CD4-positive, alpha-beta T cell (primary cell): ENCODE results near the gene RPGRIP1L. TPM values are rescaled to one million over a fixed set of nuclear protein-coding genes. Genes with fewer than 3 reads are reported as not detected.

ENCODE experiments used
- ATAC-seq: fragments of 200-7000 bp; cut with Tn5 transposase; one replicate; pipeline ENCODE4 v1.10.0; 2022; ENCODE audit warnings: mild to moderate bottlenecking; ENCODE audit not compliant: poor library complexity
- CTCF ChIA-PET: fragments of 350-600 bp; sonication (Branson Sonifier 250); formaldehyde crosslinking; loops from one replicate; lab custom pipeline; 2021; ENCODE audit warnings: antibody characterized with exemption, inconsistent platforms; lab: Charles Lee
- POLR2A ChIA-PET: fragments of 350-600 bp; sonication (Branson Sonifier 250); formaldehyde crosslinking; loops from one replicate; lab custom pipeline; 2021; ENCODE audit warnings: antibody characterized with exemption, inconsistent platforms; lab: Charles Lee
- DNase-seq, 14 experiments: peaks; one replicate each; pipeline ENCODE4 v3.0.0-alpha.2; 2013 to 2020; ENCODE audit warnings: mixed read lengths in 2 of 14
- H3K27ac ChIP-seq, 2 donors: one replicate each; pipeline versions ENCODE4 v1.5.1 to v1.7.0; 2013; ENCODE audit warnings: low read length in 2 of 2, low read depth in 1 of 2, mild to moderate bottlenecking in 1 of 2
- H3K27me3 ChIP-seq, 2 experiments: 1 replicate in 1 of 2; 2 replicates in 1 of 2; pipeline versions ENCODE4 v1.6.1 to v1.7.0; 2013; ENCODE audit warnings: low read length in 2 of 2, control low read depth in 1 of 2, mild to moderate bottlenecking in 1 of 2, moderate library complexity in 1 of 2; ENCODE audit not compliant: insufficient read depth in 2 of 2, control insufficient read depth in 1 of 2
- H3K36me3 ChIP-seq: one replicate; pipeline ENCODE4 v1.6.1; 2013; ENCODE audit warnings: low read length, control low read depth; ENCODE audit not compliant: insufficient read depth
- H3K4me1 ChIP-seq: one replicate; pipeline ENCODE4 v1.6.1; 2013; ENCODE audit warnings: low read length, control low read depth; ENCODE audit not compliant: insufficient read depth
- H3K4me3 ChIP-seq: one replicate; pipeline ENCODE4 v1.5.1; 2013; ENCODE audit warnings: mild to moderate bottlenecking, low read length, moderate library complexity
- H3K9me3 ChIP-seq, 2 experiments: 1 replicate in 1 of 2; 2 replicates in 1 of 2; pipeline versions ENCODE4 v1.6.1 to v1.7.0; 2013; ENCODE audit warnings: low read length in 2 of 2, mild to moderate bottlenecking in 2 of 2, control low read depth in 1 of 2, moderate library complexity in 1 of 2; ENCODE audit not compliant: control insufficient read depth in 1 of 2, insufficient read depth in 1 of 2
- H3K27ac Mint-ChIP-seq: one replicate; pipeline ENCODE4 v1.8.0; 2020; ENCODE audit warnings: mixed read lengths
- H3K27me3 Mint-ChIP-seq: one replicate; pipeline ENCODE4 v1.8.0; 2021; ENCODE audit warnings: mixed read lengths
- H3K36me3 Mint-ChIP-seq: one replicate; pipeline ENCODE4 v1.8.0; 2021; ENCODE audit warnings: low read depth, mixed read lengths
- H3K4me1 Mint-ChIP-seq: one replicate; pipeline ENCODE4 v1.8.0; 2021; ENCODE audit warnings: low read depth, mixed read lengths
- H3K4me3 Mint-ChIP-seq: one replicate; pipeline ENCODE4 v1.8.0; 2020; ENCODE audit warnings: mild to moderate bottlenecking, mixed read lengths
- H3K9me3 Mint-ChIP-seq: one replicate; pipeline ENCODE4 v1.8.0; 2020; ENCODE audit warnings: mixed read lengths
- intact Hi-C, 2 experiments: fragments of 100-400 bp; cut with DNase I in 1 of 2; cut with micrococcal nuclease in 1 of 2; formaldehyde crosslinking; loops; one replicate each; pipeline versions ENCODE4 v1.15.1 to v1.9.0; 2023 to 2025; cut with DNase I, micrococcal nuclease
- polyA plus RNA-seq, 2 donors: library from polyadenylated mRNA; unstranded; fragments of 120-200 nt; gene quantifications; one replicate each; pipeline ENCODE4 v1.2.1, GENCODE V29; 2013
- total RNA-seq, 174 experiments: library from RNA in 2 of 174; stranded (reverse) in 2 of 174; gene quantifications; one replicate each; pipeline ENCODE4 v1.2.3 and lab custom pipeline; 2021 to 2026
- TF ChIP-seq, protein P1 (sequence below): fragments of 200-600 bp; IDR thresholded peaks from one replicate; pipeline ENCODE4 v1.8.0; 2022; ENCODE audit warnings: antibody characterized with exemption, mild to moderate bottlenecking

The RPGRIP1L gene
- total RNA-seq (1 to 10 TPM; 2.4 to 2.5 TPM), total RNA-seq (lab: John Stamatoyannopoulos, UW) (3.6 to 26.3 (median 10.8) reads per million in 172 experiments)
- 2.5 TPM for polyA plus RNA-seq (2013, experiment 1 of 2)
- polyA plus RNA-seq (2013, experiment 2 of 2) = 2.6 TPM

- Mint-ChIP-seq H3K36me3 (peaks cover 14% of the 10 kb centered on the region), H3K4me3 (peak within 1 kb of the TSS; percentile 97), H3K27me3 (no peaks in the 10 kb centered on the region), H3K4me1 (peaks cover 37% of the 10 kb centered on the region), H3K27ac (peak within 1 kb of the TSS; percentile 86), H3K9me3 (no peaks in the 10 kb centered on the region)
- DNase-seq = peak; percentile 90 to 99 (median 93)
- Histone ChIP-seq H3K36me3 (no peaks in the 10 kb centered on the region), H3K27me3 (no peaks in the 10 kb centered on the region), H3K4me3 (peak within 1 kb of the TSS; percentile 87), H3K27ac (peak within 1 kb of the TSS; percentile 53 to 63), H3K4me1 (peaks cover 14% of the 10 kb centered on the region), H3K9me3 (no peaks in the 10 kb centered on the region)
- ChIA-PET CTCF (interaction anchor here (0.9 to 3.5 kb wide), 3 partner anchors 14 to 188 kb away, joined by 3 to 8 read pairs (median 5); no protein-coding TSS in a partner anchor), POLR2A (interaction anchor here (0.7 to 1.7 kb wide), 10 partner anchors 13 to 574 kb away, joined by 3 to 9 read pairs (median 5); partner anchors contain the start of gene AKTIP)
- ATAC-seq = peak; percentile 89
- intact Hi-C loops = loop anchor here (5.0 to 10.0 kb wide), 5 partner anchors 189 to 577 kb away; partner anchors contain the start of gene RBL2 (in 1 of the 2)
- TF ChIP-seq, protein P1, sequence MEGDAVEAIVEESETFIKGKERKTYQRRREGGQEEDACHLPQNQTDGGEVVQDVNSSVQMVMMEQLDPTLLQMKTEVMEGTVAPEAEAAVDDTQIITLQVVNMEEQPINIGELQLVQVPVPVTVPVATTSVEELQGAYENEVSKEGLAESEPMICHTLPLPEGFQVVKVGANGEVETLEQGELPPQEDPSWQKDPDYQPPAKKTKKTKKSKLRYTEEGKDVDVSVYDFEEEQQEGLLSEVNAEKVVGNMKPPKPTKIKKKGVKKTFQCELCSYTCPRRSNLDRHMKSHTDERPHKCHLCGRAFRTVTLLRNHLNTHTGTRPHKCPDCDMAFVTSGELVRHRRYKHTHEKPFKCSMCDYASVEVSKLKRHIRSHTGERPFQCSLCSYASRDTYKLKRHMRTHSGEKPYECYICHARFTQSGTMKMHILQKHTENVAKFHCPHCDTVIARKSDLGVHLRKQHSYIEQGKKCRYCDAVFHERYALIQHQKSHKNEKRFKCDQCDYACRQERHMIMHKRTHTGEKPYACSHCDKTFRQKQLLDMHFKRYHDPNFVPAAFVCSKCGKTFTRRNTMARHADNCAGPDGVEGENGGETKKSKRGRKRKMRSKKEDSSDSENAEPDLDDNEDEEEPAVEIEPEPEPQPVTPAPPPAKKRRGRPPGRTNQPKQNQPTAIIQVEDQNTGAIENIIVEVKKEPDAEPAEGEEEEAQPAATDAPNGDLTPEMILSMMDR = no peak
These were observed at the start of gene RPGRIP1L, which contains the start of gene FTO for GRCh38 chr16:53703590-53704444. TSS of gene RPGRIP1L (minus strand) at chr16:53703859. CDS start at chr16:53700723, 3,136 bp downstream. TSS of gene FTO (plus strand) at chr16:53704156.

DNA sequence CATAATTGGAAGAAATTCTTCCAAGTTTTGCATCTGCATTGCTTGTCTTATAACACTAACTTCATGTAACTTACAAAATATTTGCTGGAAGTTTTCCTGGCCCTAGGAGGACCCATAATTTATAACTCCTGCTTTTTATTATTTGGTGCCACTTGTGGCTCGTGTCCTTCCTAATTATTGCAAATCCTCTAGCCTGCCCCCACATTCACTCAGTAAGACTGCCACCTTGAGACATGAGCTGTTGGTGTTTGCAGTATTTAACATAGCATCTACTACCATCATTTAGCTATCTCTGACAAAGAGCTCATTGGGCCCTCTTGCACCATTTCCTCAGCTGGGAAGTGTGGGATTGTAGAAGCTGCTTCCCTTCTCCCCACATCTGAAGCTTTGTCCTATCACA is 49.8 kb upstream of the RPGRIP1L start:
- H3K36me3 Mint-ChIP-seq = no peaks in the 10 kb centered on the region
- TF ChIP-seq, protein P1 = no peak
- intact Hi-C loops = no loop called here
- Histone ChIP-seq H3K36me3 (no peaks in the 10 kb centered on the region), H3K27ac (no peak overlapping the region), H3K9me3 (peaks cover 0 to 3% of the 10 kb centered on the region in 2 experiments), H3K4me3 (no peak overlapping the region), H3K4me1 (no peaks in the 10 kb centered on the region), H3K27me3 (no peaks in the 10 kb centered on the region)
- ATAC-seq = no peak
- no peak for DNase-seq
- no peak overlapping the region for H3K27ac Mint-ChIP-seq
- H3K27me3 Mint-ChIP-seq = no peaks in the 10 kb centered on the region
- peaks cover 14% of the 10 kb centered on the region for H3K4me1 Mint-ChIP-seq
- CTCF ChIA-PET = no interaction called here
- H3K9me3 Mint-ChIP-seq = no peaks in the 10 kb centered on the region
- POLR2A ChIA-PET = interaction anchor here (0.6 kb wide), 1 partner anchor 361 kb away, joined by 5 read pairs; no protein-coding TSS in a partner anchor
- H3K4me3 Mint-ChIP-seq = no peak overlapping the region

DNA sequence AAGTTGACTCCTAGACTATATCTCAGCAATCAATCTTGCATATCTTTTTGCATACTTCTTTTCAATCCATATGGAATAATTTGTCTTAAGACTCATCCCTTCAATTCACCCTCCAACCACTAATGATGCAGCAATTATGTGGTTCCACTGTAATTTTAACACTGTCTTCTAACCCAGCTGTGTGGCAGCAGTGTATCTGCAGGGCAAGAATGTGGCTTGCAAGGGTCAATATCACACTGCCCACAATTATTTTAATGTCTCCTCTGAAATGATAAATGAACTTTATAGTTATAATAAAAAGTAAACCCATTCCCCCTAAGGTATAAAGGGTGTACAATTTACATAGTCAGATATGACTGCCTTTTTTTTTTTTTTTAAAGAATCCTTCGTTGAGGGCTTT is 48.9 kb upstream of the RPGRIP1L start:
- ATAC-seq = no peak
- Mint-ChIP-seq H3K9me3 (no peaks in the 10 kb centered on the region), H3K4me3 (no peak overlapping the region), H3K27me3 (no peaks in the 10 kb centered on the region), H3K27ac (no peak overlapping the region), H3K36me3 (no peaks in the 10 kb centered on the region), H3K4me1 (peaks cover 16% of the 10 kb centered on the region)
- no peak overlapping the region for H3K4me3 ChIP-seq
- H3K27ac ChIP-seq = no peak overlapping the region
- H3K9me3 ChIP-seq = peaks cover 0 to 3% of the 10 kb centered on the region in 2 experiments
- H3K4me1 ChIP-seq = no peaks in the 10 kb centered on the region
- POLR2A ChIA-PET = interaction anchor here (0.6 kb wide), 1 partner anchor 360 kb away, joined by 5 read pairs; no protein-coding TSS in a partner anchor
- CTCF ChIA-PET = no interaction called here
- intact Hi-C loops = no loop called here
- H3K27me3 ChIP-seq = no peaks in the 10 kb centered on the region
- TF ChIP-seq, protein P1 = no peak
- DNase-seq = no peak
- H3K36me3 ChIP-seq = no peaks in the 10 kb centered on the region
